Measurements from ENCODE around the gene ARMC3.

Gene ARMC3

DNA sequence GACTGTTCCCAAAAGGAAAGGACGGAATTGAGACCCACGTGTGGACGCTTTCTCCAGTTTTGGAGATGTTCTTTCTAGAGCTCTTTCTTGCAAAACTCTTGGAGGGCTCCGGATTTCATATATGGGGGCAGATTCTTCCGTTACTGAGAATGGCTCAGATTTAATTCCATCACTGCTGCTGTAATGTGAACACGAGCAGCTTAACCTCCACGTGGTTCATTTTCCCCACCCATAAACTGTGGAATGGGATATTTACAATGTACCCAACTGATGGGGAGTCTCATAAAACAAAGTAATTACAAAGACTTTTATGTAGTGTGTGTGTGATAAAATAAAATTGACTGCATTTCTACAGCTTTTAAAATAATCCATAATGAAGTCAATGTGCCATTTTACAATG is 152.4 kb downstream of the ARMC3 start:
- DNase-seq (ENCODE audit: insufficient read length, low spot score), result no peak
- no peak for TF ChIP-seq TAF1 (IDR thresholded peaks at IDR 0.05; ENCODE audit: low read depth, low read length)
- TF ChIP-seq POLR2A (IDR thresholded peaks at IDR 0.05; ENCODE audit: low read depth, low read length), result no peak
- no peak for TF ChIP-seq PAX5 (IDR thresholded peaks at IDR 0.05; ENCODE audit: insufficient read depth, low read length, severe bottlenecking)
- TF ChIP-seq SPI1 (IDR thresholded peaks at IDR 0.05; ENCODE audit: low read depth, low read length), result no peak
- no peak for TF ChIP-seq POLR2AphosphoS5 (IDR thresholded peaks at IDR 0.05; ENCODE audit: low read depth, low read length)
- no peak for TF ChIP-seq POU2F2 (IDR thresholded peaks at IDR 0.05; ENCODE audit: low read depth, low read length)
- no peak for FAIRE-seq

GRCh38 chr10:23081221-23081750 is 153.4 kb downstream of the ARMC3 start:
- DNase-seq (ENCODE audit: insufficient read length, low spot score), result no peak
- FAIRE-seq, result no peak
- no peak for TF ChIP-seq POLR2A (IDR thresholded peaks at IDR 0.05; ENCODE audit: low read depth, low read length)
- no peak for TF ChIP-seq PAX5 (IDR thresholded peaks at IDR 0.05; ENCODE audit: insufficient read depth, low read length, severe bottlenecking)
- TF ChIP-seq TAF1 (IDR thresholded peaks at IDR 0.05; ENCODE audit: low read depth, low read length), result no peak
- no peak for TF ChIP-seq POU2F2 (IDR thresholded peaks at IDR 0.05; ENCODE audit: low read depth, low read length)
- no peak for TF ChIP-seq POLR2AphosphoS5 (IDR thresholded peaks at IDR 0.05; ENCODE audit: low read depth, low read length)
- TF ChIP-seq SPI1 (IDR thresholded peaks at IDR 0.05; ENCODE audit: low read depth, low read length), result no peak

DNA sequence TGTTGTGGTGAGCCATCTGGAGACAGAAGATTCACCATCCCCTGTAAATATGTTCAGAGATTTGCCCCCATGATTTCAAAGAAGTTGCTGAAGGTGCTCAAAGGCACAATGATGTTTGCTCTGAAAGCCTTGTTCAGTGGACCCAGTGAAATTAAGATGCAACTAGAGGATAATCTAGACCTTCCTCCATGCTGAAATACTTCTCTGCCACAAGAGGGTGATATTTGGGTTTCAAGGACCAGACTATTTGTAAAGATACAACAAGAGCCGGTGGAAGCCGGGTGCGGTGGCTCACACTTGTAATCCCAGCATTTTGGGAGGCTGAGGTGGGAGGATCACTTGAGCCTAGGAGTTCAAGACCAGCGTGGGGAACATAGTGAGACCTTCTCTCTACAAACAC is 154.0 kb downstream of the ARMC3 start:
- no peak for TF ChIP-seq POU2F2 (IDR thresholded peaks at IDR 0.05; ENCODE audit: low read depth, low read length)
- no peak for TF ChIP-seq SPI1 (IDR thresholded peaks at IDR 0.05; ENCODE audit: low read depth, low read length)
- no peak for TF ChIP-seq PAX5 (IDR thresholded peaks at IDR 0.05; ENCODE audit: insufficient read depth, low read length, severe bottlenecking)
- TF ChIP-seq TAF1 (IDR thresholded peaks at IDR 0.05; ENCODE audit: low read depth, low read length), result no peak
- TF ChIP-seq POLR2AphosphoS5 (IDR thresholded peaks at IDR 0.05; ENCODE audit: low read depth, low read length), result no peak
- no peak for TF ChIP-seq POLR2A (IDR thresholded peaks at IDR 0.05; ENCODE audit: low read depth, low read length)
- DNase-seq (ENCODE audit: insufficient read length, low spot score) (no peak), FAIRE-seq (no peak)
